H54 (cell line): ENCODE measurements around the gene SRSF2.
"Not testable (repeated sequence)": the region's sequence is repeated elsewhere in the genome, so short reads cannot be mapped to it uniquely, and the experiment has no call there.

Source experiments
- DNase-seq: peaks from one replicate; pipeline ENCODE4 v3.0.0; 2011; ENCODE audit warnings: low spot score, mixed read lengths; ENCODE audit not compliant: insufficient read length
- FAIRE-seq: peaks from 3 replicates; lab custom pipeline; 2011; peaks lifted over from hg19 to GRCh38; lab: Jason Lieb, UNC
- POLR2A ChIP-seq: IDR thresholded peaks from 2 replicates; pipeline ENCODE4 v1.6.1; 2011; ENCODE audit warnings: low read depth, mild to moderate bottlenecking, low read length

The SRSF2 gene

GRCh38 chr17:76748657-76749056, 11.5 kb upstream of the SRSF2 start:
- no peak for DNase-seq
- no peak for TF ChIP-seq POLR2A
- no peak for FAIRE-seq

GRCh38 chr17:76747716-76748363, 10.7 kb upstream of the SRSF2 start:
- no peak for DNase-seq
- FAIRE-seq: no peak
- no peak for TF ChIP-seq POLR2A

GRCh38 chr17:76745785-76746184, 8.7 kb upstream of the SRSF2 start:
- FAIRE-seq, DNase-seq: not testable (repeated sequence)

- FAIRE-seq: no peak
Measured at GRCh38 chr17:76744747-76745146, 7.6 kb upstream of the SRSF2 start.

GRCh38 chr17:76742958-76743357, 5.8 kb upstream of the SRSF2 start:
- no peak for DNase-seq
- no peak for TF ChIP-seq POLR2A
- peak; percentile 30 for FAIRE-seq

More at GRCh38 chr17:76744747-76745146, 7.6 kb upstream of the SRSF2 start:
- no peak for TF ChIP-seq POLR2A
- DNase-seq: no peak

GRCh38 chr17:76740329-76741118, 3.4 kb upstream of the SRSF2 start:
- FAIRE-seq: no peak
- no peak for DNase-seq
- TF ChIP-seq POLR2A: no peak

- not testable (repeated sequence) for FAIRE-seq, DNase-seq
Measured at GRCh38 chr17:76739568-76740115, 2.5 kb upstream of the SRSF2 start.

GRCh38 chr17:76738468-76738850, 1.3 kb upstream of the SRSF2 start:
- FAIRE-seq (no peak), DNase-seq (no peak)
- no peak for TF ChIP-seq POLR2A

- FAIRE-seq: no peak
- peak; percentile 91 for DNase-seq
- peak; percentile 54 for TF ChIP-seq POLR2A
Measured at GRCh38 chr17:76737676-76738467, 741 bp upstream of the SRSF2 start, which contains the start of gene MFSD11. MFSD11 (plus strand) TSS chr17:76738119; CDS start chr17:76738353, 234 bp downstream.

GRCh38 chr17:76736349-76737081, 616 bp downstream of the SRSF2 start:
- no peak for TF ChIP-seq POLR2A
- no peak for DNase-seq
- FAIRE-seq: no peak

GRCh38 chr17:76735586-76736348, 1.4 kb downstream of the SRSF2 start:
- DNase-seq: no peak
- no peak for FAIRE-seq
- TF ChIP-seq POLR2A: no peak

GRCh38 chr17:76735006-76735405, 2.1 kb downstream of the SRSF2 start:
- FAIRE-seq: no peak
- DNase-seq: no peak
- TF ChIP-seq POLR2A: no peak
